BLaER1 treated with 17β-estradiol and CSF1 and Interleukin-3, amounts not matched to agents 10 nM and 100 nM (cell line): Measurements from ENCODE around the gene GRM4.

ENCODE experiments used
- H3K27ac ChIP-seq, 11 experiments: shearing (Covaris generic); formaldehyde crosslinking; 2 replicates each; pipeline ENCODE4 v1.8.1; 2022
- H3K27me3 ChIP-seq, 11 experiments: shearing (Covaris generic); formaldehyde crosslinking; 2 replicates each; pipeline ENCODE4 v1.8.1; 2022
- H3K36me3 ChIP-seq, 11 experiments: shearing (Covaris generic); formaldehyde crosslinking; 2 replicates each; pipeline ENCODE4 v1.8.1; 2022
- H3K4me1 ChIP-seq, 10 experiments: shearing (Covaris generic); formaldehyde crosslinking; 2 replicates each; pipeline ENCODE4 v1.8.1; 2022
- H3K4me2 ChIP-seq, 11 experiments: shearing (Covaris generic); formaldehyde crosslinking; 2 replicates each; pipeline ENCODE4 v1.8.1; 2022
- H3K4me3 ChIP-seq, 10 experiments: shearing (Covaris generic); formaldehyde crosslinking; 2 replicates each; pipeline ENCODE4 v1.8.1; 2022
- H3K9ac ChIP-seq, 11 experiments: shearing (Covaris generic); formaldehyde crosslinking; 2 replicates each; pipeline ENCODE4 v1.8.1; 2022
- H3K9me3 ChIP-seq, 11 experiments: shearing (Covaris generic); formaldehyde crosslinking; replicated peaks in 1 of 11; 2 replicates each; pipeline ENCODE4 v1.8.1; 2022
- H4K20me1 ChIP-seq, 11 experiments: shearing (Covaris generic); formaldehyde crosslinking; 2 replicates each; pipeline ENCODE4 v1.8.1; 2022
- Cebpa-rat ChIP-seq, 11 experiments: shearing (Covaris generic); IDR thresholded peaks; 2 replicates each; pipeline ENCODE4 v1.8.1; 2022

The GRM4 gene

DNA sequence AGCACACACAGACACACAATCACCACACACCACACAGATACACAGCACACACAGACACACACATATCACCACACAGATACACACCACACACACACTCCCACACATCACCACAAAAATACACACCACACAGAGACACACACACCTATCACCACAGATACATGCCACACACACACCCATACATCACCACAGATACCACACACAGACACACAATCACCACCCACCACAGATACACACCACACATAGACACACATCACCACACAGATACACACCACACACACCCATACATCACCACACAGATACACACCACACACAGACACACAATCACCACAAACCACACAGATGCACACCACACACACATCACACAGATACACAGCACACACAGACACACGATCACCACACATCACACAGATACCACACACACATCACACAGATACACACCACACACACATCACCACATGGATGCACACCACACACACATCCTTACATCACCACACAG is 74.0 kb downstream of the GRM4 start:
- TF ChIP-seq Cebpa-rat (IDR thresholded peaks at IDR 0.05): no peak

DNA sequence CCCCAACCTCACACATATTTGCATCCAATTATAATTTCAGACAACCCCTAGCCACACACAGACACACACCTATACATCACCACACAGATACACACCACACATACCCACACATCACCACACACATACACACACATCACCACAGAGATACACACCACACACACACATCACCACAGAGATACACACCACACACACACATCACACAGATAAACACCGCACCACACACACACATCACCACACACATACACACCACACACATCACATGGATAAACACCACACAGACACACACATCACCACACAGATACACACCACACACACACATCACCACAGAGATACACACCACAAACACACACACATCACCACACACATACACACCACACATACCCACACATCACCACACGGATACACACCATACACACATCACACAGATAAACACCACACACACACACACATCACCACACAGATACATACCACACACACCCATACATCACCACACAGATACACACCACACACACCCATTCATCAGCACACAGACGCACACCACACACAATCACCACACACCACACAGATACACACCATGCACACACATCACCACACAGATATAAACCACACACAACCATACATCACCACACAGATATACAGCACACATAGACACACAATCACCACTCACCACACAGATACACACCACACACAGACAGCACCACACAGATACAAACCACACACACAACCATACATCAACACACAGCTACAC is 74.6 kb downstream of the GRM4 start:
- peaks cover 0 to 24% (median 11%) of the 10 kb centered on the region in 10 experiments; a peak in 10 of 20 replicates for H3K4me1 ChIP-seq
- H3K27ac ChIP-seq: no peak overlapping the region
- H4K20me1 ChIP-seq: peaks cover 0 to 11% (median 0%) of the 10 kb centered on the region in 11 experiments; a peak in 4 of 22 replicates
- no peak overlapping the region for H3K4me2 ChIP-seq
- H3K4me3 ChIP-seq: no peak overlapping the region
- no peak overlapping the region for H3K9ac ChIP-seq
- H3K9me3 ChIP-seq: peaks cover 0 to 17% (median 9%) of the 10 kb centered on the region in 11 experiments; a peak in 9 of 22 replicates
- TF ChIP-seq Cebpa-rat (IDR thresholded peaks at IDR 0.05): no peak
- no peaks in the 10 kb centered on the region for H3K36me3 ChIP-seq
- H3K27me3 ChIP-seq: no peaks in the 10 kb centered on the region

More for the DNA sequence above, 74.0 kb downstream of the GRM4 start:
- Histone ChIP-seq H3K36me3 (no peaks in the 10 kb centered on the region), H3K9me3 (peaks cover 0 to 17% (median 9%) of the 10 kb centered on the region in 11 experiments; a peak in 9 of 22 replicates), H4K20me1 (peaks cover 0 to 11% (median 0%) of the 10 kb centered on the region in 11 experiments; a peak in 4 of 22 replicates), H3K9ac (no peak overlapping the region), H3K4me3 (no peak overlapping the region), H3K4me1 (peaks cover 0 to 25% (median 13%) of the 10 kb centered on the region in 10 experiments; a peak in 13 of 20 replicates), H3K4me2 (no peak overlapping the region), H3K27ac (no peak overlapping the region), H3K27me3 (no peaks in the 10 kb centered on the region)

DNA sequence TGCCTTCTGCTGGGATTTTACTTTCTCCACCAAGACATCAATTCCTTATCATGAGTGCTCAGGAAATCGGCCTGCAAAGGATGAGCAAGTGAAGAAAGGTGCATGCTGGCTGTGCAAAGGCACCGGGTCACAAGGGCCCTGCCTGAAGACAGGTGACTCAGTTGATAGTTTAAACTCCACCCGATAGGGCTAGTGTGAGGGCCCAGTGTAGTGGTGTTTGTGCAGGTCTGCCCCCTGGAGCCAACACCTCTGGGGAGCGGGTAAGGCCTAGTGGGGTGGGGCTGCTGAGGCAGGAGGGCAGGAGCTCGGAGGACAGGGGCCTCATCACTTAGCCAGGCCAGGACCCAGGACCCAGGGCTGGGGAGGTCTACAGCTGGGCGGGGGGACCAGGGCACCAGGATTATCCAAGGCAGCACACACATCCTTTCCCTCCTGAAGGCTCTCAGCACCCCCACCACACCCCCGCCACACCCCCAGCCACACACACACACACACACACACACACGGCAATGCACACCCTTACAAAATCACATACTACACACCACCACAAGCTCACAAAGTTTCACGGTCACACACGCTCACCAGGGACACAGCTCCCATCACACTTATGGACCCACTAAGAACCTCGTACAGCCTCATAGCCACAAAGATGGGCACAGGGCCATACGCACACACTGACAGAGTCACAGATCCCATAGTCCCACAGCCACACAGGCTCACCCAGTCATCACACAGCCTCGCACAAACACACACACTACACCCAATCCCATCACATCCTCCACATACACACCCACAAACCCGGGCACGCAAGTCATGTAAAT is 75.4 kb downstream of the GRM4 start:
- Histone ChIP-seq H3K9ac (no peak overlapping the region), H4K20me1 (peaks cover 0 to 11% (median 0%) of the 10 kb centered on the region in 11 experiments; a peak in 7 of 22 replicates), H3K4me2 (no peak overlapping the region), H3K9me3 (peaks cover 0 to 17% (median 9%) of the 10 kb centered on the region in 11 experiments; a peak in 9 of 22 replicates), H3K27ac (no peak overlapping the region), H3K4me3 (no peak overlapping the region), H3K4me1 (peaks cover 0 to 31% (median 19%) of the 10 kb centered on the region in 10 experiments; a peak in 14 of 20 replicates), H3K36me3 (no peaks in the 10 kb centered on the region), H3K27me3 (0 out of 22 replicates have a peak, but pooled peaks cover 0 to 4% (median 0%) of the 10 kb centered on the region in 11 experiments)
- TF ChIP-seq Cebpa-rat (IDR thresholded peaks at IDR 0.05): no peak

DNA sequence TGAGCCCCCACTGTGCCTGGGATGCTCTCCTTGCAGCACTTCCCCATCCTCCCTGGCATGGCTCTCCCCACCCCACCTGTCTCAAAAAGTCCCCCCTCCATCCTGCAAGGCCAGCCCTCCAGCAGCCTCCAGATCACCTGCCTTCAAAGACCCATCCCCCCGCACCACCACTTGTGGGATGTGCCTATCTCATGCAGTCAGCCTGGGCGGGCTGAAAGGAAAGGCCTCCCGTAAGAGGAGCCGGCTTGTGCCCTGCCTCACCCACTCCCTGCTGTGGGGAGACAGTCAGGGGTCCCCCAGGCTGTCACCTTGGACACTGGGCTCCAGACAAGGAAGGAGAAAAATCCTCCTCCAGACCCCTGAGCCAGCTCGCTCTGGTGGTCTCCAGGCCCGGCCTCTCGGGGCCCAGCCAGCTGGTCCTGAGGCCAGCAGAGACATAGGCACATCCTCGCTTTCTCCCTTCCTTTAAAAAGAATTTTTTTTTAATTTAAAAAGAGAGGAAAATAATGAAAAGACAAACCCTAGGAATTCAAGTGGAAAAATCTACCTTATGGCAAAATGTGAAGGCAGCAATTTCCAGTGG is 77.3 kb downstream of the GRM4 start:
- H3K27me3 ChIP-seq: 0 out of 22 replicates have a peak, but pooled peaks cover 0 to 4% (median 0%) of the 10 kb centered on the region in 11 experiments
- peaks cover 0 to 39% (median 26%) of the 10 kb centered on the region in 10 experiments; a peak in 14 of 20 replicates for H3K4me1 ChIP-seq
- no peak overlapping the region; a peak in 1 of 22 replicates for H3K9ac ChIP-seq
- no peak overlapping the region for H3K27ac ChIP-seq
- H3K36me3 ChIP-seq: no peaks in the 10 kb centered on the region
- no peak overlapping the region for H3K4me3 ChIP-seq
- no peak for TF ChIP-seq Cebpa-rat (IDR thresholded peaks at IDR 0.05)
- peaks cover 0 to 29% (median 5%) of the 10 kb centered on the region in 11 experiments; a peak in 7 of 22 replicates for H4K20me1 ChIP-seq
- H3K9me3 ChIP-seq: peaks cover 0 to 17% (median 9%) of the 10 kb centered on the region in 11 experiments; a peak in 9 of 22 replicates
- H3K4me2 ChIP-seq: peak overlapping the region in 1 of 11 experiments; percentile 33; a peak in 2 of 22 replicates

DNA sequence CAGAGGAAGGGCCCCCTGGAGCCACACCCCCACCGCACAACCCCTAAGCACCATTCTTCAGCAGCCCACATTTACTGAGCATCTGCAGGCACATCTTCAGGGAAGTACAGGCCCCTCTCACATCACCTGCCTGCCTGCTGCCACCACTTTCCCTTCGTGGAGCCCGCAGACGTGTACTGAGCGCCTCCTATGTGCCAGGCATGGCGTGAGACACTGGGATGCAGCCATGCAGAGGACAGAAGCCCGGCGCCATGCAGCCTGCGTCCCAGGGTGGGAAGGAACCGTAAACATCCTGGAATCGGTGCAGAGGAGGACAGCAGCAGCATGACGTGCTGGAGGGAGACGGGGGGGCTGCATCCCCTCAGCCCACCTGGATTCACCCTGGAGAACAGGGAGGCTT is 78.1 kb downstream of the GRM4 start:
- no peak overlapping the region for H3K4me2 ChIP-seq
- H3K4me1 ChIP-seq: peaks cover 0 to 39% (median 26%) of the 10 kb centered on the region in 10 experiments; a peak in 14 of 20 replicates
- H3K9ac ChIP-seq: no peak overlapping the region
- 0 out of 22 replicates have a peak, but pooled peaks cover 0 to 4% (median 0%) of the 10 kb centered on the region in 11 experiments for H3K27me3 ChIP-seq
- no peak overlapping the region for H3K4me3 ChIP-seq
- TF ChIP-seq Cebpa-rat (IDR thresholded peaks at IDR 0.05): no peak
- H3K36me3 ChIP-seq: no peaks in the 10 kb centered on the region
- H3K27ac ChIP-seq: no peak overlapping the region
- peaks cover 0 to 34% (median 5%) of the 10 kb centered on the region in 11 experiments; a peak in 7 of 22 replicates for H4K20me1 ChIP-seq
- peaks cover 0 to 14% (median 9%) of the 10 kb centered on the region in 11 experiments; a peak in 9 of 22 replicates for H3K9me3 ChIP-seq

DNA sequence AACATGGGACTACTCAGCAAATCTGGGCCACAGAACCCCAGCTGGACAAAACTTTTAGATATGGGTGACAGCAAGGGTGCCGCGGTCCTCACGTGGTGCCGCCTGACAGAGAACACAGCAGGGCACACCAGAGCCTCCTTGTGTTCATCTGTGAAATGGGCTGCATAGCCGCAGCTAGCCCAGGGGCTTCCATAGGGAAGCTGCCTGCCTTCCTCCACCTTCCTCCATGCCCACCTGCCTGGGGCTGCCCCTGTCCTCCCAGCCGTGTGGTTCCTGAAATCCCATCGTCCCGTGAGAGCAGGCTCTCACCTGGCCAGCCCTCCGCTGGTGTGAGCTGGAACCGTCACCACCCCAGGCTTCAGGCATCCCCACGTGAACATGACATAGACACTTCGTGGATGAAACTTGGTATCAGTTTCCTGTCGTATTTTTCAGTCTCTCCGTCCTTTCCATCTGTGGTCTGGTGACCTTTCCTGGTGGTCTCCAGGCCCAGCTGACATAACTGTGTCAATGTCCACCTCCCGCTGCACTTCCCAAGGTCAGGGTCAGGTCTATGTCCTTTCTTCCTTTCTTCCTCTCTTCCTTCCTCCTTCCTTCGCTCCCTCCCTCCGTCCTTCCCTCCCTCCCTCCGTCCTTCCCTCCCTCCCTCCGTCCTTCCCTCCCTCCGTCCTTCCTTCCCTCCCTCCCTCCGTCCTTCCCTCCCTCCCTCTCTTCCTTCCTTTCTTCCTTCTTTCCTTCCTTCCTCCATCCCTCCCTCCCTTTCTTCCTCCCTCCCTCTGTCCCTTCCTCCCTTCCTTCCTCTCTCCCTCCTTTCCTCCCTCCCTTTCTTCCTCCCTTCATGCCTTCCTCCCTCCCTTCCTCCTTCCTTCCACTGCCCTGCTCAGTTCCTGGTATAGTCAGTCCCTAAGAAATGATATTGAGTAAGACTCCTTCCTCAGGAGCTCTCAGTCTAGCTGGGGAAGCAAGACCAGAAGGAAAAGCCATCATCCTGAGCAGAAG is 78.8 kb downstream of the GRM4 start:
- Histone ChIP-seq H3K9me3 (peaks cover 0 to 7% (median 6%) of the 10 kb centered on the region in 11 experiments; a peak in 8 of 22 replicates), H3K27me3 (0 out of 22 replicates have a peak, but pooled peaks cover 0 to 4% (median 0%) of the 10 kb centered on the region in 11 experiments), H3K4me2 (no peak overlapping the region), H3K4me1 (peaks cover 0 to 39% (median 26%) of the 10 kb centered on the region in 10 experiments; a peak in 14 of 20 replicates), H4K20me1 (peaks cover 0 to 36% (median 5%) of the 10 kb centered on the region in 11 experiments; a peak in 7 of 22 replicates), H3K36me3 (no peaks in the 10 kb centered on the region), H3K4me3 (no peak overlapping the region), H3K27ac (no peak overlapping the region), H3K9ac (no peak overlapping the region)
- no peak for TF ChIP-seq Cebpa-rat (IDR thresholded peaks at IDR 0.05)

DNA sequence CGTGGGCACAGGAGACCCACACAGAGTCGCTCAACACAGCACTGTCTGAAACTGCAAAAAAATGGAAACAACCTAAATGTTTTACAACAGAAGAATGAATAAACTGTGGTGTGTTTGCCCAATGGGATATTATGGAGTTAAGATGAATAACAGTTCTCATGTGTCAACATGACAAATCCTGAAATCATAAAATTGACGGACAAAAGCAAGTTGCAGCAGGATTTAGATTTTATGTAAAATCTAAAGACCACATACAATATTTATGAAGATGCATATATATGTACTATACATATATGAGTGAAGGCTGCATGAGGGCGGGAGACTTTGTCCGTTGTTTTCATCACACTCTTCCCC is 79.7 kb downstream of the GRM4 start:
- no peak for TF ChIP-seq Cebpa-rat (IDR thresholded peaks at IDR 0.05)
- Histone ChIP-seq H3K36me3 (no peaks in the 10 kb centered on the region), H3K27ac (no peak overlapping the region), H3K4me1 (peaks cover 0 to 39% (median 26%) of the 10 kb centered on the region in 10 experiments; a peak in 14 of 20 replicates), H3K4me3 (no peak overlapping the region), H4K20me1 (peaks cover 0 to 42% (median 5%) of the 10 kb centered on the region in 11 experiments; a peak in 7 of 22 replicates), H3K9ac (no peak overlapping the region), H3K9me3 (no peaks in the 10 kb centered on the region), H3K27me3 (0 out of 22 replicates have a peak, but pooled peaks cover 0 to 4% (median 0%) of the 10 kb centered on the region in 11 experiments), H3K4me2 (peak overlapping the region in 8 of 11 experiments; percentile 5 to 62 (median 56); a peak in 15 of 22 replicates)
